GM21737 (cell line): ENCODE measurements around the gene LPAR1.
"Not testable (repeated sequence)": the region's sequence is repeated elsewhere in the genome, so short reads cannot be mapped to it uniquely, and the experiment has no call there.

ENCODE experiments used
- ATAC-seq: cut with Tn5 transposase; IDR thresholded peaks from one replicate; pipeline ENCODE4 v1.9.1; 2021; ENCODE audit warnings: mild to moderate bottlenecking, moderate library complexity; ENCODE audit not compliant: unreplicated experiment

Gene LPAR1

DNA sequence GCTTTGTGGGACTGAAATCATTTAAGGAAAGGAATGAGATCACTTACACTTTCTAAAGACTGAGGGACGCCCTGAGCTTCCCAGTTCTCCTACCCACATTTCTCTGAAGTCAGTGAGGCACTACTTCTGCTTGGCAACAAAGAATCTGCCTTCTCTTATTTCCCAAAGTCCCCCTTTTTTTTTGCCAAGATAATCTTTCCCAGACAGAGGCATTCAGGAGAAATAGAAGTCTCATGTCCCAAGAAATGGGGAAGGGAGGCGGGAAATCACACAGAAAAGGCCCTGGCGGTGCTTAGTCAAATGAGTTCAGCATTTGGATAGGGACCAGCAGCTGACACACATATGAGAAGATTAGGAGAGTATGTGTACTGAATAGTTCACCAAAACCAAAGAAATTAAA lies 210.0 kb downstream of the LPAR1 start:
- ATAC-seq = no peak

GRCh38 chr9:110826400-110826799 lies 211.9 kb downstream of the LPAR1 start:
- not testable (repeated sequence) for ATAC-seq

GRCh38 chr9:110825950-110826349 lies 212.3 kb downstream of the LPAR1 start:
- ATAC-seq = no peak

DNA sequence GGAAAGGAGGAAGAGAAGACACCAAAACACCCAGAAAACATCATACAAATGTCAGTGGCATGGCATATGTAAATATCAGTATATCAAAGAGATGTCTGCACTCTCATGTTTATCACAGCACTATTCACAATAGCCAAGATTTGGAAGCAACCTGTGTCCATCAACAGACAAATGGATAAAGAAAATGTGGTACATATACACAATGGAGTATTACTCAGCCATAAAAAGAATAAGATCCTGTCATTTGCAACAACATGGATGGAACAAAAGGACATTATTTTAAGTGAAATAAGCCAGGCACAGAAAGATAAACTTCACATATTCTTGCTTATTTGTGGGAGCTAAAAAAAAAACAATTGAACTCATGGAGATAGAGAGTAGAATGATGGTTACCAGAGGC lies 213.1 kb downstream of the LPAR1 start:
- not testable (repeated sequence) for ATAC-seq
